ENCODE measurements around the gene HNRNPH3.

- TF ChIP-seq, protein P1, sequence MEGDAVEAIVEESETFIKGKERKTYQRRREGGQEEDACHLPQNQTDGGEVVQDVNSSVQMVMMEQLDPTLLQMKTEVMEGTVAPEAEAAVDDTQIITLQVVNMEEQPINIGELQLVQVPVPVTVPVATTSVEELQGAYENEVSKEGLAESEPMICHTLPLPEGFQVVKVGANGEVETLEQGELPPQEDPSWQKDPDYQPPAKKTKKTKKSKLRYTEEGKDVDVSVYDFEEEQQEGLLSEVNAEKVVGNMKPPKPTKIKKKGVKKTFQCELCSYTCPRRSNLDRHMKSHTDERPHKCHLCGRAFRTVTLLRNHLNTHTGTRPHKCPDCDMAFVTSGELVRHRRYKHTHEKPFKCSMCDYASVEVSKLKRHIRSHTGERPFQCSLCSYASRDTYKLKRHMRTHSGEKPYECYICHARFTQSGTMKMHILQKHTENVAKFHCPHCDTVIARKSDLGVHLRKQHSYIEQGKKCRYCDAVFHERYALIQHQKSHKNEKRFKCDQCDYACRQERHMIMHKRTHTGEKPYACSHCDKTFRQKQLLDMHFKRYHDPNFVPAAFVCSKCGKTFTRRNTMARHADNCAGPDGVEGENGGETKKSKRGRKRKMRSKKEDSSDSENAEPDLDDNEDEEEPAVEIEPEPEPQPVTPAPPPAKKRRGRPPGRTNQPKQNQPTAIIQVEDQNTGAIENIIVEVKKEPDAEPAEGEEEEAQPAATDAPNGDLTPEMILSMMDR (IDR thresholded peaks at IDR 0.05; ENCODE audit: low read depth, low read length), result no peak
- no peak for TF ChIP-seq POLR2A (IDR thresholded peaks at IDR 0.05; ENCODE audit: extremely low read depth, insufficient read length)
Measured at GRCh38 chr10:68371604-68372003, 39.7 kb downstream of the HNRNPH3 start.

Measured in NB4 (cell line).